ENCODE data around the gene TRIM49D1. TPM values are rescaled to one million over a fixed set of nuclear protein-coding genes. Genes with fewer than 3 reads are reported as not detected.

The TRIM49D1 gene
- total RNA-seq, 4 donors from 2014 or later = not detected

Other genes with a start within 250 kb of the TRIM49D1 start
- gene TRIM77, start 211.9 kb downstream of the TRIM49D1 start, total RNA-seq = not detected
- not detected for gene TRIM49, start 113.7 kb downstream of the TRIM49D1 start, total RNA-seq
- not detected for gene TRIM64B, start 43.8 kb downstream of the TRIM49D1 start, total RNA-seq
- not detected for gene TRIM49D2, start 1.8 kb upstream of the TRIM49D1 start, total RNA-seq
- not detected for gene TRIM64, start 43.8 kb upstream of the TRIM49D1 start, total RNA-seq
- gene TRIM49C, start 108.9 kb upstream of the TRIM49D1 start, total RNA-seq = not detected
- not detected for gene UBTFL1, start 163.7 kb upstream of the TRIM49D1 start, total RNA-seq
- 1 to 10 TPM in 1 of 4 donors, under 1 TPM in 1, not detected in 2; 0.57 to 9.2 TPM for gene NAALAD2, start 212.4 kb upstream of the TRIM49D1 start, total RNA-seq

Data from suprapubic skin (tissue), 4 donors.